HL-60 (cell line): ENCODE measurements around the gene ACOX2.

Experiments used
- DNase-seq, 2 experiments: peaks; one replicate each; pipeline ENCODE4 v3.0.0-alpha.2; 2010 to 2020; ENCODE audit warnings: low read depth in 1 of 2, low spot score in 1 of 2
- H3K27ac ChIP-seq: fragments of 250-450 bp; sonication (Bioruptor Pico); replicated peaks from 2 replicates; pipeline ENCODE4 v1.5.1; 2020; ENCODE audit warnings: mild to moderate bottlenecking, moderate library complexity
- H3K27me3 ChIP-seq: fragments of 250-450 bp; sonication (Bioruptor Pico); 2 replicates; pipeline ENCODE4 v1.5.1; 2021; ENCODE audit warnings: mild to moderate bottlenecking, moderate library complexity; ENCODE audit not compliant: insufficient read depth, poor library complexity, severe bottlenecking
- H3K4me3 ChIP-seq: replicated peaks from 2 replicates; pipeline ENCODE4 v1.5.1; 2011; ENCODE audit warnings: mild to moderate bottlenecking, control low read depth, low read length; ENCODE audit not compliant: insufficient read depth
- GABPA ChIP-seq: IDR thresholded peaks from 2 replicates; pipeline ENCODE4 v1.6.1; 2012; ENCODE audit warnings: low read depth
- POLR2AphosphoS5 ChIP-seq: IDR thresholded peaks from 2 replicates; pipeline ENCODE4 v1.6.1; 2012; ENCODE audit warnings: low read depth
- SPI1 ChIP-seq: IDR thresholded peaks from 2 replicates; pipeline ENCODE4 v1.6.1; 2012; ENCODE audit warnings: low read depth, mild to moderate bottlenecking, borderline replicate concordance
- TF ChIP-seq, protein P1 (sequence below): IDR thresholded peaks from 2 replicates; pipeline ENCODE4 v1.6.1; 2012; ENCODE audit warnings: low read depth; ENCODE audit not compliant: insufficient replicate concordance
- TF ChIP-seq, protein P2 (sequence below): IDR thresholded peaks from one replicate; pipeline ENCODE4 v1.5.1; 2011; ENCODE audit warnings: low read length, control low read depth, inconsistent platforms; ENCODE audit not compliant: insufficient read depth

ACOX2 gene

DNA sequence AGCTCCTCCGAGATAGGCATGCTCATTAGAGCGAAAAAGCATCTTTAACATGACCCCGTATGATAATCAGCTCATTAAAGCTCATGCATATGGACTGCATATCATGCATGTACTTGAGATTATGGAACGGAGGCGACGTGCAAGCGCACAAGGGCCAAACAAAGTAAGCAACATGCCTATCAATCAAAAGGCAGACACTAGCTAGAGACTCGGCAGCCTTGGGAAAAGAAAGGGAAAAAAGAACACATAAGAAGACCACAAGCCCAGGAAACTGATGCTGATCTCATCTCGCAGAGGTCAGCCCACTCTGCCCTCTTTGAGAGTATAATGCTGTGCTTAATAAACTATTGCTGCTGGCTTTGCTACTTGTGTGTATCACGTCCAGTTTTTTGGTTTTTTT is 2.6 kb upstream of the ACOX2 start:
- DNase-seq: no peak
- Histone ChIP-seq H3K4me3 (no peak overlapping the region), H3K27me3 (no peaks in the 10 kb centered on the region), H3K27ac (no peak overlapping the region)
- TF ChIP-seq, protein P1, sequence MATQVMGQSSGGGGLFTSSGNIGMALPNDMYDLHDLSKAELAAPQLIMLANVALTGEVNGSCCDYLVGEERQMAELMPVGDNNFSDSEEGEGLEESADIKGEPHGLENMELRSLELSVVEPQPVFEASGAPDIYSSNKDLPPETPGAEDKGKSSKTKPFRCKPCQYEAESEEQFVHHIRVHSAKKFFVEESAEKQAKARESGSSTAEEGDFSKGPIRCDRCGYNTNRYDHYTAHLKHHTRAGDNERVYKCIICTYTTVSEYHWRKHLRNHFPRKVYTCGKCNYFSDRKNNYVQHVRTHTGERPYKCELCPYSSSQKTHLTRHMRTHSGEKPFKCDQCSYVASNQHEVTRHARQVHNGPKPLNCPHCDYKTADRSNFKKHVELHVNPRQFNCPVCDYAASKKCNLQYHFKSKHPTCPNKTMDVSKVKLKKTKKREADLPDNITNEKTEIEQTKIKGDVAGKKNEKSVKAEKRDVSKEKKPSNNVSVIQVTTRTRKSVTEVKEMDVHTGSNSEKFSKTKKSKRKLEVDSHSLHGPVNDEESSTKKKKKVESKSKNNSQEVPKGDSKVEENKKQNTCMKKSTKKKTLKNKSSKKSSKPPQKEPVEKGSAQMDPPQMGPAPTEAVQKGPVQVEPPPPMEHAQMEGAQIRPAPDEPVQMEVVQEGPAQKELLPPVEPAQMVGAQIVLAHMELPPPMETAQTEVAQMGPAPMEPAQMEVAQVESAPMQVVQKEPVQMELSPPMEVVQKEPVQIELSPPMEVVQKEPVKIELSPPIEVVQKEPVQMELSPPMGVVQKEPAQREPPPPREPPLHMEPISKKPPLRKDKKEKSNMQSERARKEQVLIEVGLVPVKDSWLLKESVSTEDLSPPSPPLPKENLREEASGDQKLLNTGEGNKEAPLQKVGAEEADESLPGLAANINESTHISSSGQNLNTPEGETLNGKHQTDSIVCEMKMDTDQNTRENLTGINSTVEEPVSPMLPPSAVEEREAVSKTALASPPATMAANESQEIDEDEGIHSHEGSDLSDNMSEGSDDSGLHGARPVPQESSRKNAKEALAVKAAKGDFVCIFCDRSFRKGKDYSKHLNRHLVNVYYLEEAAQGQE: no peak
- TF ChIP-seq SPI1 (no peak), POLR2AphosphoS5 (no peak), GABPA (no peak)
- TF ChIP-seq, protein P2, sequence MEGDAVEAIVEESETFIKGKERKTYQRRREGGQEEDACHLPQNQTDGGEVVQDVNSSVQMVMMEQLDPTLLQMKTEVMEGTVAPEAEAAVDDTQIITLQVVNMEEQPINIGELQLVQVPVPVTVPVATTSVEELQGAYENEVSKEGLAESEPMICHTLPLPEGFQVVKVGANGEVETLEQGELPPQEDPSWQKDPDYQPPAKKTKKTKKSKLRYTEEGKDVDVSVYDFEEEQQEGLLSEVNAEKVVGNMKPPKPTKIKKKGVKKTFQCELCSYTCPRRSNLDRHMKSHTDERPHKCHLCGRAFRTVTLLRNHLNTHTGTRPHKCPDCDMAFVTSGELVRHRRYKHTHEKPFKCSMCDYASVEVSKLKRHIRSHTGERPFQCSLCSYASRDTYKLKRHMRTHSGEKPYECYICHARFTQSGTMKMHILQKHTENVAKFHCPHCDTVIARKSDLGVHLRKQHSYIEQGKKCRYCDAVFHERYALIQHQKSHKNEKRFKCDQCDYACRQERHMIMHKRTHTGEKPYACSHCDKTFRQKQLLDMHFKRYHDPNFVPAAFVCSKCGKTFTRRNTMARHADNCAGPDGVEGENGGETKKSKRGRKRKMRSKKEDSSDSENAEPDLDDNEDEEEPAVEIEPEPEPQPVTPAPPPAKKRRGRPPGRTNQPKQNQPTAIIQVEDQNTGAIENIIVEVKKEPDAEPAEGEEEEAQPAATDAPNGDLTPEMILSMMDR: no peak

DNA sequence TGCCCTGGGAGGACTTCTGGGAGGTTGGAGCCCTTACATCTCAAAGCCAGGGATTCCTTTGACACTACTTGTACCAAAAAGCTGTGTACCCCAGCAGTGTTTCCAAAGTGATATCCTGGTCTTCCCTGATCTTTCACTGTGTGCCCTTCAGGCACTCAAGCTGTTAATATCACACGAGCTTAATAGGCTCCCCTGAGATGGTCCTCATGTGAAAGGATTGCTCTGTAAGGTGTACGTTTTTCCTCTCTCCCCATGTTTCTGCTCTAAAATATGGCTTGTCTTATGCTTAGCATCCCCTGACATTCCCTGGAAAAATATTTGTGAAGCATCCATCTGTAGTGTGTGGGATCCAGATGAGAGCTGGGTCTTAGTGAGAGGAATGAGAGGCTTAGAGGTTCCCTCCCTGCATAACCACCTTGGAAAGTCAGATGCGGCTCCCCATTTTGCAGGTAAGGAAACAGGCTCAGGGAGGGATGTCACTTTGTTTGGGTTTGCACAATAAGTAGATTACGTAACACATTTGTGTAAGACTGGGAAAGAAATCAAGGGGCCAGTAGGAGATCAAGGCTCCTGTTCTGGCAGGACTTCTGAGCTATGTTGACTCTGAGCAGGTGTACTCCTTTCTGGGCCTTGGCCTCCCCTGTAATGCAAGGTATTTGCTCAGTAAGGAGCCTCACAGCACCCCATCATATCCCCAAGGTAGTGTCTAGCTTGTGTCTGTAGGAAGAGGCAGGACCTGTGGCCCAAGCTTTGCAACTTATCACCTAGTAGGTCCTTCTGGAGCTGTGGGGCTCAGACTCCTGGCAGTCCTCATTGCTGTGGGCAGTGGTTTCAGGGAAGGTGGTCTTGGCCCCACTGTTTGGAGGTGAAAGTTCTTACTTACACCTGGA is 667 bp upstream of the ACOX2 start:
- Histone ChIP-seq H3K4me3 (no peak overlapping the region), H3K27ac (no peak overlapping the region), H3K27me3 (no peaks in the 10 kb centered on the region)
- no peak for DNase-seq
- no peak for TF ChIP-seq GABPA
- TF ChIP-seq SPI1: no peak
- TF ChIP-seq, protein P1: no peak
- no peak for TF ChIP-seq POLR2AphosphoS5
- TF ChIP-seq, protein P2: no peak

DNA sequence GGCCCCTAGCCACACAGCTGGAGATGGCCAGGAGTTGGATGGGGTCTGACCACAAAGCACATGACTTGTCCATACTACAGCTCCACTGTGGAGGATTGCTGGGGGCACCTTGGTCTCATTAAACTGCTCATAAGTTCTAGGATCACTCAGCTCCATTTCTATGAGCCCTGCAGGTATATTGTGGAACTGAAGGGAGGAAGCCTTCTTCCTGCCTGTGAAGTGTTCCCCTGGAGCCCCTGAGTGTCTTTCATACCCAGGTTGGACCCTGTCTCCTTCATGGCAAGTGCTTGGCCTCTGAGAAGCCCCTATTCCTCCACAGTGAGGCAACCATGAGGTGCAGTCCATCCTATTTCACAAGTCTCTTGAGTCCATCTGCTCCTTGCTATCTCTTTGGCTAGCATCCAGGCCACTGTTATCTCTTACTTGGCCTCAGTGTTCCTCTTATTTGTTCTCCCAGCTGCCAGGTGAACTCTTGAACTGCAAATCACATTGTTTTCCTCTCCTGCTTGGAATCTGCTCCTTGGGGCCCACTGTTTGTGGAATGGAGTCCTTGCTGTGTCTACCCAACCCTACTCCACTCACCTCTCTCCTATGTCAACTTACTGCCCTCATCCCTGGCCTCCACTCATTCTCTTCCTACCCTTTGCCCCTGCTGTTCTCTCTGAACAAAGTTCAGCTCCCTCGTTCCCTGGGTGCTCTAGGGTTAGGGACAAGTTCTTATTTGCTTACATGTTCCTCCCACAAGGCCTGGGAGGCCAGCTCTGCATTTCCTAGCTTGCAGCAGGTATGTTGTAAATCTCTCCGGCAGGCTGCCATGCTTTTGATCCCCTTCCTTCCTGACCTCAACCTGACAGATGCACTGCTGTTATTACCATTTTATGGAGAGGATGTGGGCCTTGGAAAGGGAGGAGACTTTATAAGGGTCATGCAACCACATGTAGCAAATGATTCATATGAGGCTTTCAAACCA is 1.2 kb downstream of the ACOX2 start:
- Histone ChIP-seq H3K27me3 (no peaks in the 10 kb centered on the region), H3K27ac (no peak overlapping the region), H3K4me3 (no peak overlapping the region)
- no peak for DNase-seq
- TF ChIP-seq GABPA (no peak), SPI1 (no peak), POLR2AphosphoS5 (no peak)
- TF ChIP-seq, protein P1: no peak
- TF ChIP-seq, protein P2: no peak
